ENCODE measurements around the gene LGALSL.

LGALSL gene

GRCh38 chr2:64448041-64448426 lies 5.9 kb upstream of the LGALSL start:
- Histone ChIP-seq H3K9me3 (no peaks in the 10 kb centered on the region), H3K4me3 (ENCODE audit: low read depth, low read length) (no peak overlapping the region), H3K36me3 (no peaks in the 10 kb centered on the region), H3K4me1 (no peaks in the 10 kb centered on the region), H3K27me3 (no peaks in the 10 kb centered on the region)
- no peak for DNase-seq
- TF ChIP-seq CTCF (IDR thresholded peaks at IDR 0.05; ENCODE audit: low read depth, low read length): no peak

- Histone ChIP-seq H3K36me3 (no peaks in the 10 kb centered on the region), H3K4me1 (no peaks in the 10 kb centered on the region), H3K4me3 (ENCODE audit: low read depth, low read length) (no peak overlapping the region), H3K27me3 (no peaks in the 10 kb centered on the region), H3K9me3 (no peaks in the 10 kb centered on the region)
- no peak for DNase-seq
- TF ChIP-seq CTCF (IDR thresholded peaks at IDR 0.05; ENCODE audit: low read depth, low read length): no peak
Measured at GRCh38 chr2:64451051-64451450, 2.9 kb upstream of the LGALSL start.

GRCh38 chr2:64454386-64455332 lies 697 bp downstream of the LGALSL start:
- Histone ChIP-seq H3K36me3 (no peaks in the 10 kb centered on the region), H3K27me3 (no peaks in the 10 kb centered on the region), H3K4me3 (ENCODE audit: low read depth, low read length) (peak overlapping the region; percentile 66), H3K9me3 (no peaks in the 10 kb centered on the region), H3K4me1 (no peaks in the 10 kb centered on the region)
- peak; percentile 54 for DNase-seq
- no peak for TF ChIP-seq CTCF (IDR thresholded peaks at IDR 0.05; ENCODE audit: low read depth, low read length)

- no peaks in the 10 kb centered on the region for H3K4me1 ChIP-seq
- no peaks in the 10 kb centered on the region for H3K9me3 ChIP-seq
- no peak for DNase-seq
- H3K4me3 ChIP-seq (ENCODE audit: low read depth, low read length): no peak overlapping the region; the same call in 1 of the 2 replicates
- H3K36me3 ChIP-seq: no peaks in the 10 kb centered on the region
- no peak for TF ChIP-seq CTCF (IDR thresholded peaks at IDR 0.05; ENCODE audit: low read depth, low read length)
- H3K27me3 ChIP-seq: no peaks in the 10 kb centered on the region
Measured at GRCh38 chr2:64455545-64455944, 1.6 kb downstream of the LGALSL start.

GRCh38 chr2:64456293-64456692 lies 2.3 kb downstream of the LGALSL start:
- no peaks in the 10 kb centered on the region for H3K36me3 ChIP-seq
- no peaks in the 10 kb centered on the region for H3K27me3 ChIP-seq
- TF ChIP-seq CTCF (IDR thresholded peaks at IDR 0.05; ENCODE audit: low read depth, low read length): no peak
- no peak overlapping the region for H3K4me3 ChIP-seq (ENCODE audit: low read depth, low read length)
- H3K9me3 ChIP-seq: no peaks in the 10 kb centered on the region
- H3K4me1 ChIP-seq: no peaks in the 10 kb centered on the region
- no peak for DNase-seq

GRCh38 chr2:64457524-64457923 lies 3.6 kb downstream of the LGALSL start:
- Histone ChIP-seq H3K4me1 (no peaks in the 10 kb centered on the region), H3K27me3 (no peaks in the 10 kb centered on the region), H3K4me3 (ENCODE audit: low read depth, low read length) (no peak overlapping the region), H3K9me3 (no peaks in the 10 kb centered on the region), H3K36me3 (no peaks in the 10 kb centered on the region)
- DNase-seq: no peak
- TF ChIP-seq CTCF (IDR thresholded peaks at IDR 0.05; ENCODE audit: low read depth, low read length): no peak
